A673 (cell line): ENCODE measurements around the gene MYBPC3.

Experiments
- CTCF ChIP-seq: fragments of 300-800, 200-600 bp; sonication (generic); conservative IDR thresholded peaks from 2 replicates; pipeline ENCODE4 v1.5.1; 2017; ENCODE audit warnings: low read depth, mild to moderate bottlenecking, antibody characterized with exemption, low read length, moderate library complexity, mixed read lengths
- EZH2 ChIP-seq: fragments of 200-600 bp; sonication (generic); IDR thresholded peaks from 2 replicates; pipeline ENCODE4 v1.6.1; 2017; ENCODE audit warnings: borderline replicate concordance, low read depth, mild to moderate bottlenecking, mixed read lengths, antibody characterized with exemption, low read length; ENCODE audit not compliant: poor library complexity, severe bottlenecking

DNA sequence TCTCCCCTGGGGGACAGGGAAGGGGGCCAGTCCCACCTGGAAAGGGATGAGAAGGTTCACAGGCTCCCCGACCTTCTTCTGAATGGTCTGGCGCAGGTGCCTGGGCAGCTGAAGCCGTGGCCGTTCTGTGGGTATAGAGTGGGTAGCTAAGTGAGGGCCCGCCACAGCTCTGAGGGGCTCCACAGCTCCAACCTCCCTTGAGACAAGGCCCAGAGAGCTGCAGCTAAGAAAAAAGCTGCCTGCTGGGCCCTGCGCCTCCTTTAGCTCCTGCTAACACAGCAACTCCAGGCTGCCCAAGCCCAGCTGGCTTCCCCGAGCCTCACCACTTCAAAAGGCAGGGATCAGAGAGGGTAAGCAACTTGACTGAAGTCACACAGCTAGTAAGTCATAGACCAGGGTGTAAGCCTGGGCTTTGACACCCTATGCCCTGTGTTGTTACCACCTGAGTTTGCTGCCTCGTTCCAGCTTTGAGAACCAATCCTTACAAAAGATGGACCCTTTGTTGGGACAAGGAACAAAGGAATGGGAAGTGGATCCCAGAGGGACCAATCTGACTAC lies 18.5 kb downstream of the MYBPC3 start:
- TF ChIP-seq CTCF (no peak), EZH2 (no peak)
